PC-3 (cell line): ENCODE measurements around the gene WDR89. TPM values are rescaled to one million over a fixed set of nuclear protein-coding genes. Genes with fewer than 3 reads are reported as not detected.
A peak's percentile ranks its signal among the peaks of the same experiment; 100 is the strongest.

Source experiments
- ATAC-seq: fragments of 200-7000 bp; cut with Tn5 transposase; 2 replicates; pipeline ENCODE4 v1.9.1; 2020; ENCODE audit warnings: mild to moderate bottlenecking, moderate library complexity
- BruUV-seq: library from RNA; stranded (reverse); fragments of 400-500 nt; replicated peaks from 2 replicates; lab custom pipeline; 2021; lab: Mats Ljungman, UMichigan
- CTCF ChIA-PET: fragments of 300-600 bp; sonication (Branson Sonifier 250); formaldehyde crosslinking; loops from one replicate; lab custom pipeline; 2022; ENCODE audit warnings: antibody characterized with exemption; lab: Charles Lee
- POLR2A ChIA-PET: fragments of 300-600 bp; sonication (Branson Sonifier 250); formaldehyde crosslinking; loops from one replicate; lab custom pipeline; 2022; ENCODE audit warnings: antibody characterized with exemption; ENCODE audit not compliant: unreplicated experiment; lab: Charles Lee
- DNase-seq: peaks from one replicate; pipeline ENCODE4 v3.0.0-alpha.2; 2015
- H2AFZ ChIP-seq: fragments of 300-600 bp; sonication (generic); 2 replicates; pipeline ENCODE4 v1.6.0; 2016; ENCODE audit warnings: antibody characterized with exemption, low read length
- H3F3A ChIP-seq: fragments of 300-600 bp; sonication (generic); one replicate; pipeline ENCODE4 v1.6.0; 2017; ENCODE audit warnings: antibody characterized with exemption, low read length, control low read depth, mild to moderate bottlenecking; ENCODE audit not compliant: unreplicated experiment
- H3K27ac ChIP-seq: fragments of 300-600 bp; sonication (generic); 2 replicates; pipeline ENCODE4 v1.5.1; 2016; ENCODE audit warnings: mild to moderate bottlenecking, low read length
- H3K27me3 ChIP-seq: fragments of 300-600 bp; sonication (generic); 2 replicates; pipeline ENCODE4 v1.6.1; 2016; ENCODE audit warnings: low read length, mixed read lengths
- H3K36me3 ChIP-seq: fragments of 300-600 bp; sonication (generic); 2 replicates; pipeline ENCODE4 v1.6.1; 2016; ENCODE audit warnings: low read depth, mixed run types, low read length, mixed read lengths
- H3K4me1 ChIP-seq: fragments of 300-600 bp; sonication (generic); 2 replicates; pipeline ENCODE4 v1.5.1; 2016; ENCODE audit warnings: low read length; ENCODE audit not compliant: insufficient read depth
- H3K4me2 ChIP-seq: fragments of 300-600 bp; sonication (generic); 2 replicates; pipeline ENCODE4 v1.6.0; 2016; ENCODE audit warnings: low read length
- H3K4me3 ChIP-seq: fragments of 300-600 bp; sonication (generic); 2 replicates; pipeline ENCODE4 v1.5.1; 2016; ENCODE audit warnings: mild to moderate bottlenecking, low read length, mixed read lengths
- H3K79me2 ChIP-seq: fragments of 300-600 bp; sonication (generic); 2 replicates; pipeline ENCODE4 v1.6.1; 2017; ENCODE audit warnings: low read length, mixed read lengths
- H3K9ac ChIP-seq: fragments of 300-600 bp; sonication (generic); 2 replicates; pipeline ENCODE4 v1.6.0; 2016; ENCODE audit warnings: mild to moderate bottlenecking, low read length
- H3K9me2 ChIP-seq: fragments of 300-600 bp; sonication (generic); replicated peaks from 2 replicates; pipeline ENCODE4 v1.6.1; 2016; ENCODE audit warnings: mixed run types, low read length, mixed read lengths
- H3K9me3 ChIP-seq: fragments of 300-600 bp; sonication (generic); 2 replicates; pipeline ENCODE4 v1.6.1; 2016; ENCODE audit warnings: low read length, mixed read lengths
- H4K20me1 ChIP-seq: fragments of 300-600 bp; sonication (generic); 2 replicates; pipeline ENCODE4 v1.6.1; 2016; ENCODE audit warnings: low read length, mixed read lengths
- CTCF ChIP-seq: fragments of 300-600 bp; sonication (generic); conservative IDR thresholded peaks from 2 replicates; pipeline ENCODE4 v1.5.1; 2017; ENCODE audit warnings: antibody characterized with exemption, low read depth, mild to moderate bottlenecking, low read length
- EZH2 ChIP-seq: fragments of 300-600 bp; sonication (generic); IDR thresholded peaks from one replicate; pipeline ENCODE4 v1.6.1; 2017; ENCODE audit warnings: antibody characterized with exemption, mild to moderate bottlenecking, low read length; ENCODE audit not compliant: unreplicated experiment
- EZH2phosphoT487 ChIP-seq: fragments of 300-600 bp; sonication (generic); IDR thresholded peaks from 2 replicates; pipeline ENCODE4 v1.6.1; 2018; ENCODE audit warnings: mild to moderate bottlenecking, antibody characterized with exemption, low read length, borderline replicate concordance
- intact Hi-C: fragments of 100-400 bp; cut with micrococcal nuclease; formaldehyde crosslinking; loops from 2 replicates; pipeline ENCODE4 v1.9.0; 2023
- total RNA-seq: library from RNA; depleted of rRNA; stranded (reverse); fragments of >200 nt; gene quantifications from 2 replicates; pipeline ENCODE4 v1.2.3, GENCODE V29; 2014

Gene WDR89
- total RNA-seq, 1 experiment from 2014 or later: 19.0 TPM

GRCh38 chr14:63644741-63645140, 3.1 kb upstream of the WDR89 start:
- Histone ChIP-seq H3K27ac (no peak overlapping the region), H3K36me3 (no peaks in the 10 kb centered on the region; the same call in 1 of the 2 replicates), H3K79me2 (peaks cover 21% of the 10 kb centered on the region), H3K27me3 (no peaks in the 10 kb centered on the region), H3K4me2 (no peak overlapping the region), H3K9ac (no peak overlapping the region), H3K9me2 (no peaks in the 10 kb centered on the region), H3K9me3 (no peaks in the 10 kb centered on the region), H3K4me3 (no peak overlapping the region), H3K4me1 (peaks cover 13% of the 10 kb centered on the region), H2AFZ (no peak overlapping the region), H3F3A (no peaks in the 10 kb centered on the region), H4K20me1 (no peaks in the 10 kb centered on the region)
- intact Hi-C loops: loop anchor here (5.0 kb wide), 5 partner anchors 68 to 348 kb away; partner anchors contain the start of gene SYNE2
- DNase-seq (peak; percentile 15), ATAC-seq (no peak)
- no peak for TF ChIP-seq EZH2phosphoT487
- TF ChIP-seq EZH2: no peak
- TF ChIP-seq CTCF: no peak
- ChIA-PET CTCF (no interaction called here), POLR2A (no interaction called here)
- no TSS peak for BruUV-seq

GRCh38 chr14:63642656-63643382, 1.1 kb upstream of the WDR89 start:
- Histone ChIP-seq H3K4me1 (peaks cover 16% of the 10 kb centered on the region), H4K20me1 (no peaks in the 10 kb centered on the region), H3K36me3 (no peaks in the 10 kb centered on the region; the same call in 1 of the 2 replicates), H3F3A (no peaks in the 10 kb centered on the region), H3K27me3 (no peaks in the 10 kb centered on the region), H3K4me3 (peak overlapping the region; percentile 70), H3K27ac (no peak overlapping the region), H3K9me3 (no peaks in the 10 kb centered on the region), H3K4me2 (peak overlapping the region; percentile 90), H2AFZ (peak overlapping the region; percentile 90), H3K9ac (peak overlapping the region; percentile 89), H3K9me2 (no peaks in the 10 kb centered on the region), H3K79me2 (peaks cover 41% of the 10 kb centered on the region)
- DNase-seq (no peak), ATAC-seq (no peak)
- no peak for TF ChIP-seq CTCF
- TF ChIP-seq EZH2: no peak
- TF ChIP-seq EZH2phosphoT487: no peak
- intact Hi-C loops: loop anchor here (1.0 to 5.0 kb wide), 7 partner anchors 69 to 349 kb away; partner anchors contain the start of genes PPP2R5E and SYNE2
- CTCF ChIA-PET: interaction anchor here (0.5 to 2.9 kb wide), 3 partner anchors 34 to 496 kb away, joined by 4 to 26 read pairs (median 9); no protein-coding TSS in a partner anchor
- BruUV-seq: no TSS peak
- POLR2A ChIA-PET: interaction anchor here (0.5 to 1.8 kb wide), 12 partner anchors 35 to 1677 kb away, joined by 3 to 18 read pairs (median 4); partner anchors contain the start of gene PPP2R5E
